ENCODE results near the gene TGFA.
A peak's percentile ranks its signal among the peaks of the same experiment; 100 is the strongest.

TGFA gene

DNA sequence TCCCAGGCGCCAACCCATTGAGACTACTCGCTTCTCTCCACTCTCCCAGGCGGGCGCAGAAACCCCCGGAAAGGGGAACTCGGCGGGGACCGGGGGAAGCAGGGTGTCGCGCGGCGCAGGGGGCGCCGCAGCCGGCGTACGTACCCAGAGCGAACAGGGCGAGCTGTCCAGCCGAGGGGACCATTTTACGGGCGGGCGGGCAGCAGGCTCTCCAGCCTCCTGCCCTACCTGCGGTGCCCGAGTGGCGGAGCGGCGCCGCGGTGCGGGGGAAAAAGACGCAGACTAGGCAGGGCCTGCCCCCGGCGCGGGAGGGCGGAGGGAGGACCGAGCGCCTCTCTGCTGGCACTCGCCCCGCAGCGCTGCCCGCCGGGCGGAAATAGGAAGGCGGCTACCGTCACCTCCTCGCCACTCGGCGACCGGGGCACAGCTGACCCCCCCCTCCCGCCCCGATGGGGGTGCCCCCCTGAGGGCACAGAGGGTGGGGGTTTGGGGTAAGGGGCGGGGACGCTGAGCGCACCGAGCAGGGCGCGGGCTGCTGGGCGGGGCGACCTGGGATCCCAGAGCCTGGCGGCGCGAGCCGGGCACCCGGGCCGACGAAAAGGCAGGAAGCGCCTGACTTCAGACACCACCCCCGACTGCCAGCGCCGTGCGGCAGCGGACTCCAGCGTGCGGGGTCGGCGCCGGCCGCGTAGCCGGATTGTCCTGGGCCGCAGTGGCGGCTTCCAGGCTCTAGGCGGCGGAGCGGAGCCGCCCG is at the start of gene TGFA:
Gene TGFA (minus strand): TSS at position 243 of the 754 bp plus-strand sequence. CDS start 59 bp downstream, at position 184.
- in situ Hi-C loops (cut with MboI; ENCODE audit: low sequenced_read_pairs, unreplicated experiment) = no loop called here
- TF ChIP-seq, protein P1, sequence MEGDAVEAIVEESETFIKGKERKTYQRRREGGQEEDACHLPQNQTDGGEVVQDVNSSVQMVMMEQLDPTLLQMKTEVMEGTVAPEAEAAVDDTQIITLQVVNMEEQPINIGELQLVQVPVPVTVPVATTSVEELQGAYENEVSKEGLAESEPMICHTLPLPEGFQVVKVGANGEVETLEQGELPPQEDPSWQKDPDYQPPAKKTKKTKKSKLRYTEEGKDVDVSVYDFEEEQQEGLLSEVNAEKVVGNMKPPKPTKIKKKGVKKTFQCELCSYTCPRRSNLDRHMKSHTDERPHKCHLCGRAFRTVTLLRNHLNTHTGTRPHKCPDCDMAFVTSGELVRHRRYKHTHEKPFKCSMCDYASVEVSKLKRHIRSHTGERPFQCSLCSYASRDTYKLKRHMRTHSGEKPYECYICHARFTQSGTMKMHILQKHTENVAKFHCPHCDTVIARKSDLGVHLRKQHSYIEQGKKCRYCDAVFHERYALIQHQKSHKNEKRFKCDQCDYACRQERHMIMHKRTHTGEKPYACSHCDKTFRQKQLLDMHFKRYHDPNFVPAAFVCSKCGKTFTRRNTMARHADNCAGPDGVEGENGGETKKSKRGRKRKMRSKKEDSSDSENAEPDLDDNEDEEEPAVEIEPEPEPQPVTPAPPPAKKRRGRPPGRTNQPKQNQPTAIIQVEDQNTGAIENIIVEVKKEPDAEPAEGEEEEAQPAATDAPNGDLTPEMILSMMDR (IDR thresholded peaks at IDR 0.05; ENCODE audit: borderline replicate concordance, control extremely low read depth, extremely low read depth, insufficient read depth, missing control alignments) = peak; percentile 66
- peak; percentile 83 for DNase-seq (ENCODE audit: low spot score)

DNA sequence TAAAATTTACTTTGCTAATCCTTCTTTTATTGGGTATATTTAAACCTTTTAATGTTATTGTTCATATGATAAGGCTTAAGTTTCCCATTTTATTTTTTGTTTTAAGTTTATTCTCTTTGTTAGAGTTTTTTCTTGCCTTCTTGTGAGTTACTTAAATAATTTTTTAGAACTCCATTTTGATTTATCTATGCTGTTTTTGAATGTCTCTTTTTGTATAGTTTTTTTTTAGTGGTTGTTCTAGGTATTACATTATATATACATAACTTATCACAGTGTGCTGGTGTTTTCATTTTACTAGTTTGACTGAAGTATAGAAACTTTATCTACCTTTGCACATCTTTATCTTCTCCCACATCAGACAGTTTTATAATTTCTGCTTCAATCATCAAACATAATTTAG is 49.4 kb upstream of the TGFA start:
- TF ChIP-seq, protein P1 (IDR thresholded peaks at IDR 0.05; ENCODE audit: borderline replicate concordance, control extremely low read depth, extremely low read depth, insufficient read depth, missing control alignments) = no peak
- in situ Hi-C loops (cut with MboI; ENCODE audit: low sequenced_read_pairs, unreplicated experiment) = no loop called here
- no peak for DNase-seq (ENCODE audit: low spot score)

DNA sequence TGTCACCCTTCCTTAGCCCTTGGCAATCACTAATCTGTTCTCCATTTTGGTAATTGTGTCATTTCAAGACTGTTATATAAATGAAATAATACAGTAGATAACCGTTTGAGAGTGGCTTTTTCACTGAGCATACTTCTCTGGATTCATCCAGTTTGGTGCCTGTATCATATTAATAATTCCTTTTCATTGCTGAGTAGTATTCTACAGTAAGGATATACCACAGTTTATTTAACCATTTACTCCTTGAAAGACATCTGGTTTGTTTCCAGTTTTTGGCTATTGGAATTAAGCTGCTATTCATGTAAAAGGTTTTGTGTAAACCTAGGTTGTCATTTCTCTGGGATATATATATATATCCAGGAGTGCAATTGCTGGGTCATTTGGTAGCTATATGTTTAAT is 44.6 kb upstream of the TGFA start:
- in situ Hi-C loops (cut with MboI; ENCODE audit: low sequenced_read_pairs, unreplicated experiment) = no loop called here
- no peak for DNase-seq (ENCODE audit: low spot score)
- TF ChIP-seq, protein P1 (IDR thresholded peaks at IDR 0.05; ENCODE audit: borderline replicate concordance, control extremely low read depth, extremely low read depth, insufficient read depth, missing control alignments) = no peak

DNA sequence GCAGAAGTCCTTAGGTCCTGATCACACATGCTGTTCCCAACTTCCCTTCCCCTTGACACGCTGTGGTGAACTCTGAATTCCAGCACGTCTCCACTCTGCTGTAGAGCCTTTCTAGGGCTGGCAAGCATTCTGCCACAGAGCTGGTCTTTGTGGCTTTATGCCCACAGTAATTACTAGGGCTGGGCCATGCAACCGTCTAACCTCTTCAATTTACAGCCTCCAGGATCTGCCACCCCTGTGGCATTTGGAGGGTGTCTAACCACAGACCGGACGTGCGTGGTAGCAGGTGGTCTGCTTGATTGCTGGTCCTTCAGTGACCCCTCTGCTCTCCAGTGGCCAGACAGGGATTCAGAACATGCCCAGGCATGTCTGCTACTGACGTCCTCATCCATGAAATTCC is 43.1 kb upstream of the TGFA start:
- in situ Hi-C loops (cut with MboI; ENCODE audit: low sequenced_read_pairs, unreplicated experiment) = no loop called here
- DNase-seq (ENCODE audit: low spot score) = no peak
- TF ChIP-seq, protein P1 (IDR thresholded peaks at IDR 0.05; ENCODE audit: borderline replicate concordance, control extremely low read depth, extremely low read depth, insufficient read depth, missing control alignments) = no peak

DNA sequence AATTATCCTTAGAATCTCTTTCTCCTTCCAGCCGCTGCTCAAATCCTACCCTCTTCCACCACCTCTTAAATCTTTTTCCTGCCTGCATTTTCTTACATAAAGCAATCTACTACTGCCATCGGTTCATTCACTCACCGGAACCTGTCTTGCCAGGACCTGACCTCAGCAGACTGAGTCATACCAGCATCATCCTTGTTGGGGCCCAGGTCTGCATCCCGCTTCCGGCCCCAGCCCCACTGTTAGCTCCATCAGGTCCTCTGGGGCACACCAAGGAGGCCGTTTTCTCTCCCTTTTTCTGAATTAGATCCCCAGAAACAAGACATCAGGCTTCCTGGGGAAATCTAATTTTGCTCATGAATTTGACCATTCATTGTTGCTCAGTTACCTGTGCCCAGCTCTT is 42.7 kb upstream of the TGFA start:
- in situ Hi-C loops (cut with MboI; ENCODE audit: low sequenced_read_pairs, unreplicated experiment) = no loop called here
- no peak for DNase-seq (ENCODE audit: low spot score)
- TF ChIP-seq, protein P1 (IDR thresholded peaks at IDR 0.05; ENCODE audit: borderline replicate concordance, control extremely low read depth, extremely low read depth, insufficient read depth, missing control alignments) = no peak

DNA sequence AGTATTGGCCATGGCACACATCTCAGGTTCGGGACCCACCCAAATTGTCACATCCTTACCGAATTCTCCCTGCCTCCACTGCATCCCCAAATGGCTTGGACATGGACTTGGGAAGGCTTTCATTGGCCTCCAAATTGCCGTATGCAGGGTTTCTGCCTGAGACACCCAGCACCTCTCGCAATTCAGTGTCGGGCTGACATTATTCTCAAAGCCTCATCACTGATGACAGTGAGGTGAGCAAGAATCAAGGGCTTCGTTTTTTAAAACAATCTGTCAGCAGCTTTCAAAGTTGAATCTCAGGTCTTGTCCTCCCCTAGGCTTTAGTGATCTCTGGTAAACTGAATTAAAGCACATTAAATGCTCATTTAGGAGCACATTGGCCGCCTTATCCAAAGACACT is 29.5 kb upstream of the TGFA start:
- DNase-seq (ENCODE audit: low spot score) = no peak
- in situ Hi-C loops (cut with MboI; ENCODE audit: low sequenced_read_pairs, unreplicated experiment) = no loop called here

More for the DNA sequence above, 29.5 kb upstream of the TGFA start:
- TF ChIP-seq, protein P1 (IDR thresholded peaks at IDR 0.05; ENCODE audit: borderline replicate concordance, control extremely low read depth, extremely low read depth, insufficient read depth, missing control alignments) = no peak
